ENCODE results near the gene NRF1. TPM values are rescaled to one million over a fixed set of nuclear protein-coding genes. Genes with fewer than 3 reads are reported as not detected.

The NRF1 gene
- total RNA-seq, 2 donors from 2014 or later, result 19.2 to 37.6 TPM

GRCh38 chr7:129780974-129781927 is 169.7 kb downstream of the NRF1 start:
- H3K27ac ChIP-seq, result no peak overlapping the region
- no peak for ATAC-seq (ENCODE audit: insufficient number of reproducible peaks, low FRiP score, low read depth)
- DNase-seq (ENCODE audit: low spot score), result no peak
- TF ChIP-seq CTCF (IDR thresholded peaks at IDR 0.05), result no peak
- peak overlapping the region; percentile 70 for H3K4me3 ChIP-seq
- peaks cover 33 to 64% of the 10 kb centered on the region in 2 donors for H3K4me1 ChIP-seq (ENCODE audit: control insufficient read depth in 1 of 2, low read depth in 2 of 2)
- H3K9me3 ChIP-seq, result no peaks in the 10 kb centered on the region
- no peaks in the 10 kb centered on the region for H3K36me3 ChIP-seq
- peaks cover 61% of the 10 kb centered on the region for H3K27me3 ChIP-seq (replicated peaks; ENCODE audit: insufficient read depth)

GRCh38 chr7:129781928-129782817 is 170.7 kb downstream of the NRF1 start:
- Histone ChIP-seq H3K27ac (no peak overlapping the region), H3K4me3 (peak overlapping the region; percentile 70), H3K36me3 (no peaks in the 10 kb centered on the region), H3K27me3 (replicated peaks; ENCODE audit: insufficient read depth) (peaks cover 61% of the 10 kb centered on the region), H3K4me1 (ENCODE audit: control insufficient read depth in 1 of 2, low read depth in 2 of 2) (peaks cover 33 to 64% of the 10 kb centered on the region in 2 donors), H3K9me3 (no peaks in the 10 kb centered on the region)
- DNase-seq (ENCODE audit: low spot score) (no peak), ATAC-seq (ENCODE audit: insufficient number of reproducible peaks, low FRiP score, low read depth) (no peak)
- no peak for TF ChIP-seq CTCF (IDR thresholded peaks at IDR 0.05)

GRCh38 chr7:129782818-129783583 is 171.5 kb downstream of the NRF1 start:
- Histone ChIP-seq H3K27ac (no peak overlapping the region), H3K4me1 (ENCODE audit: control insufficient read depth in 1 of 2, low read depth in 2 of 2) (peaks cover 33 to 64% of the 10 kb centered on the region in 2 donors), H3K4me3 (peak overlapping the region; percentile 70), H3K36me3 (no peaks in the 10 kb centered on the region), H3K9me3 (no peaks in the 10 kb centered on the region), H3K27me3 (replicated peaks; ENCODE audit: insufficient read depth) (peaks cover 61% of the 10 kb centered on the region)
- no peak for DNase-seq (ENCODE audit: low spot score)
- TF ChIP-seq CTCF (IDR thresholded peaks at IDR 0.05), result no peak
- no peak for ATAC-seq (ENCODE audit: insufficient number of reproducible peaks, low FRiP score, low read depth)

- H3K27ac ChIP-seq, result no peak overlapping the region
- H3K36me3 ChIP-seq, result no peaks in the 10 kb centered on the region
- ATAC-seq (ENCODE audit: insufficient number of reproducible peaks, low FRiP score, low read depth) (no peak), DNase-seq (ENCODE audit: low spot score) (no peak)
- H3K4me1 ChIP-seq (ENCODE audit: control insufficient read depth in 1 of 2, low read depth in 2 of 2), result peaks cover 33 to 64% of the 10 kb centered on the region in 2 donors
- no peaks in the 10 kb centered on the region for H3K9me3 ChIP-seq
- H3K4me3 ChIP-seq, result peak overlapping the region; percentile 70
- no peak for TF ChIP-seq CTCF (IDR thresholded peaks at IDR 0.05)
- H3K27me3 ChIP-seq (replicated peaks; ENCODE audit: insufficient read depth), result peaks cover 61% of the 10 kb centered on the region
Measured at GRCh38 chr7:129783584-129783919, 172.0 kb downstream of the NRF1 start.

Data from thoracic aorta (tissue), 2 donors.